IMR-90 (cell line): ENCODE measurements around the gene SCYGR8.

Experiments
- BHLHE40 ChIP-seq: fragments of 150-350 bp; IDR thresholded peaks from 2 replicates; pipeline ENCODE4 v1.6.1; 2016; ENCODE audit warnings: mild to moderate bottlenecking, low read depth, low read length
- CEBPB ChIP-seq: IDR thresholded peaks from 2 replicates; pipeline ENCODE4 v1.6.1; 2012; ENCODE audit warnings: low read depth, low read length, improper control_type of control experiment
- MAFK ChIP-seq: IDR thresholded peaks from 2 replicates; pipeline ENCODE4 v1.6.1; 2012; ENCODE audit warnings: low read depth, low read length, improper control_type of control experiment
- MXI1 ChIP-seq: IDR thresholded peaks from 2 replicates; pipeline ENCODE4 v1.6.1; 2012; ENCODE audit warnings: low read depth, mild to moderate bottlenecking, low read length, moderate library complexity, borderline replicate concordance
- POLR2A ChIP-seq: IDR thresholded peaks from 2 replicates; pipeline ENCODE4 v1.6.1; 2012; ENCODE audit warnings: mild to moderate bottlenecking, low read depth, low read length
- RAD21 ChIP-seq: IDR thresholded peaks from 2 replicates; pipeline ENCODE4 v1.6.1; 2012; ENCODE audit warnings: low read length, improper control_type of control experiment
- SMC3 ChIP-seq: fragments of 150-350 bp; IDR thresholded peaks from 2 replicates; pipeline ENCODE4 v1.6.1; 2016; ENCODE audit warnings: low read depth, mild to moderate bottlenecking, antibody characterized with exemption, low read length, moderate library complexity
- TF ChIP-seq, protein P1 (sequence below): fragments of 150-350 bp; IDR thresholded peaks from 2 replicates; pipeline ENCODE4 v1.6.1; 2017; ENCODE audit warnings: mild to moderate bottlenecking, antibody characterized with exemption, low read length, low read depth
- TF ChIP-seq, protein P2 (sequence below): conservative IDR thresholded peaks from 2 replicates; pipeline ENCODE4 v1.5.1; 2012; ENCODE audit warnings: mild to moderate bottlenecking, low read depth, low read length, improper control_type of control experiment

- TF ChIP-seq, protein P1, sequence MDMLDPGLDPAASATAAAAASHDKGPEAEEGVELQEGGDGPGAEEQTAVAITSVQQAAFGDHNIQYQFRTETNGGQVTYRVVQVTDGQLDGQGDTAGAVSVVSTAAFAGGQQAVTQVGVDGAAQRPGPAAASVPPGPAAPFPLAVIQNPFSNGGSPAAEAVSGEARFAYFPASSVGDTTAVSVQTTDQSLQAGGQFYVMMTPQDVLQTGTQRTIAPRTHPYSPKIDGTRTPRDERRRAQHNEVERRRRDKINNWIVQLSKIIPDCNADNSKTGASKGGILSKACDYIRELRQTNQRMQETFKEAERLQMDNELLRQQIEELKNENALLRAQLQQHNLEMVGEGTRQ = no peak
- TF ChIP-seq POLR2A = no peak
- TF ChIP-seq CEBPB = no peak
- TF ChIP-seq, protein P2, sequence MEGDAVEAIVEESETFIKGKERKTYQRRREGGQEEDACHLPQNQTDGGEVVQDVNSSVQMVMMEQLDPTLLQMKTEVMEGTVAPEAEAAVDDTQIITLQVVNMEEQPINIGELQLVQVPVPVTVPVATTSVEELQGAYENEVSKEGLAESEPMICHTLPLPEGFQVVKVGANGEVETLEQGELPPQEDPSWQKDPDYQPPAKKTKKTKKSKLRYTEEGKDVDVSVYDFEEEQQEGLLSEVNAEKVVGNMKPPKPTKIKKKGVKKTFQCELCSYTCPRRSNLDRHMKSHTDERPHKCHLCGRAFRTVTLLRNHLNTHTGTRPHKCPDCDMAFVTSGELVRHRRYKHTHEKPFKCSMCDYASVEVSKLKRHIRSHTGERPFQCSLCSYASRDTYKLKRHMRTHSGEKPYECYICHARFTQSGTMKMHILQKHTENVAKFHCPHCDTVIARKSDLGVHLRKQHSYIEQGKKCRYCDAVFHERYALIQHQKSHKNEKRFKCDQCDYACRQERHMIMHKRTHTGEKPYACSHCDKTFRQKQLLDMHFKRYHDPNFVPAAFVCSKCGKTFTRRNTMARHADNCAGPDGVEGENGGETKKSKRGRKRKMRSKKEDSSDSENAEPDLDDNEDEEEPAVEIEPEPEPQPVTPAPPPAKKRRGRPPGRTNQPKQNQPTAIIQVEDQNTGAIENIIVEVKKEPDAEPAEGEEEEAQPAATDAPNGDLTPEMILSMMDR = no peak
- no peak for TF ChIP-seq RAD21
- TF ChIP-seq BHLHE40 = no peak
- no peak for TF ChIP-seq SMC3
- TF ChIP-seq MAFK = no peak
- TF ChIP-seq MXI1 = no peak
Observed at GRCh38 chr2:227716501-227716900, 29.2 kb upstream of the SCYGR8 start.
